K562 (cell line): ENCODE results near the gene HNRNPM. TPM values are rescaled to one million over a fixed set of nuclear protein-coding genes. Genes with fewer than 3 reads are reported as not detected.

ENCODE experiments used
- ATAC-seq: fragments of 200-7000 bp; cut with Tn5 transposase; 3 replicates; pipeline ENCODE4 v1.9.1; 2020; ENCODE audit warnings: moderate library complexity
- BruUV-seq: library from RNA; stranded (reverse); fragments of 400-500 nt; replicated peaks from 2 replicates; lab custom pipeline; 2021; lab: Mats Ljungman, UMichigan
- CTCF ChIA-PET: fragments of 300-600 bp; formaldehyde crosslinking; extraction: SDS; loops from one replicate; lab custom pipeline; 2021; ENCODE audit warnings: low intra/inter-chr PET ratio; lab: Yijun Ruan, JAX
- POLR2A ChIA-PET: fragments of 300-600, 350-650 bp; sonication (Branson Sonifier 250); formaldehyde crosslinking; extraction: SDS; loops from one replicate; lab custom pipeline; 2021; ENCODE audit warnings: antibody characterized with exemption, inconsistent platforms; lab: Yijun Ruan, JAX
- DNase-seq, 4 experiments: peaks; one replicate each; pipeline versions ENCODE4 v3.0.0 to v3.0.0-alpha.2; 2011 to 2018; ENCODE audit warnings: low spot score in 3 of 4, mixed read lengths in 3 of 4; ENCODE audit errors: extremely low read depth in 1 of 4
- FAIRE-seq: peaks from 2 replicates; lab custom pipeline; 2011; peaks lifted over from hg19 to GRCh38; lab: Jason Lieb, UNC
- H2AFZ ChIP-seq: 2 replicates; pipeline ENCODE4 v1.6.0; 2011; ENCODE audit warnings: low read depth, low read length, control low read depth, inconsistent platforms
- H3K27ac ChIP-seq: fragments of 200-600 bp; 3 replicates; pipeline ENCODE4 v1.8.0; 2011; ENCODE audit warnings: low read depth, mild to moderate bottlenecking, control low read depth, inconsistent platforms, low read length, moderate library complexity, mixed read lengths; ENCODE audit errors: extremely low read depth
- H3K27me3 ChIP-seq, 2 experiments: fragments of 300-600 bp in 1 of 2; 2 replicates in 1 of 2; 3 replicates in 1 of 2; pipeline versions ENCODE4 v1.6.0 to v1.8.0; 2011; ENCODE audit warnings: inconsistent platforms in 2 of 2, low read length in 2 of 2, mild to moderate bottlenecking in 1 of 2, mixed read lengths in 1 of 2, moderate library complexity in 1 of 2; ENCODE audit not compliant: control insufficient read depth in 2 of 2, insufficient read depth in 2 of 2
- H3K36me3 ChIP-seq: fragments of 300-600 bp; 3 replicates; pipeline ENCODE4 v1.8.0; 2011; ENCODE audit warnings: mild to moderate bottlenecking, low read length, inconsistent platforms; ENCODE audit not compliant: control insufficient read depth, insufficient read depth
- H3K4me1 ChIP-seq, 2 experiments: fragments of 200-600 bp in 1 of 2; replicated peaks in 1 of 2; 2 replicates in 1 of 2; 3 replicates in 1 of 2; pipeline versions ENCODE4 v1.5.1 to v1.8.0; 2011; ENCODE audit warnings: inconsistent platforms in 2 of 2, low read length in 2 of 2, mild to moderate bottlenecking in 1 of 2, mixed read lengths in 1 of 2, moderate library complexity in 1 of 2; ENCODE audit not compliant: control insufficient read depth in 2 of 2, insufficient read depth in 2 of 2
- H3K4me2 ChIP-seq: 2 replicates; pipeline ENCODE4 v1.6.1; 2011; ENCODE audit warnings: low read length, control low read depth, inconsistent platforms, mixed read lengths; ENCODE audit not compliant: insufficient read depth
- H3K4me3 ChIP-seq: fragments of 200-600 bp; sonication (generic), shearing (Covaris generic); 2 replicates; pipeline ENCODE4 v1.5.1; 2016; ENCODE audit warnings: control low read depth, inconsistent platforms
- H3K79me2 ChIP-seq: fragments of 200-600 bp; 3 replicates; pipeline ENCODE4 v1.8.0; 2011; ENCODE audit warnings: low read length, inconsistent platforms; ENCODE audit not compliant: control insufficient read depth, insufficient read depth
- H3K9ac ChIP-seq, 2 experiments: 2 replicates each; pipeline versions ENCODE4 v1.6.0 to v1.6.1; 2011; ENCODE audit warnings: low read depth in 2 of 2, low read length in 2 of 2, control low read depth in 1 of 2, inconsistent platforms in 1 of 2, mild to moderate bottlenecking in 1 of 2, mixed read lengths in 1 of 2; ENCODE audit not compliant: insufficient read depth in 1 of 2
- H3K9me1 ChIP-seq: one replicate; pipeline ENCODE4 v1.6.0; 2011; ENCODE audit warnings: inconsistent platforms, mild to moderate bottlenecking, low read length, moderate library complexity; ENCODE audit not compliant: control insufficient read depth, insufficient read depth
- H3K9me3 ChIP-seq: replicated peaks from 2 replicates; pipeline ENCODE4 v1.5.1; 2011; ENCODE audit warnings: low read depth, low read length, inconsistent platforms; ENCODE audit not compliant: control insufficient read depth, insufficient read depth
- H4K20me1 ChIP-seq: replicated peaks from 2 replicates; pipeline ENCODE4 v1.6.1; 2011; ENCODE audit warnings: low read length, inconsistent platforms, mixed read lengths; ENCODE audit not compliant: control insufficient read depth, insufficient read depth
- ARID1B ChIP-seq: fragments of 450-650 bp; IDR thresholded peaks from 2 replicates; pipeline ENCODE4 v1.6.1; 2016; ENCODE audit warnings: antibody characterized with exemption, mild to moderate bottlenecking, inconsistent platforms
- BCOR ChIP-seq: fragments of 450-650 bp; IDR thresholded peaks from 2 replicates; pipeline ENCODE4 v1.6.1; 2016
- CSDE1 ChIP-seq, 2 experiments: fragments of 450-650 bp; IDR thresholded peaks; 2 replicates each; pipeline ENCODE4 v1.6.1; 2016; ENCODE audit warnings: mild to moderate bottlenecking in 1 of 2
- E2F5 ChIP-seq: sonication (generic); formaldehyde crosslinking; IDR thresholded peaks from 2 replicates; pipeline ENCODE4 v1.8.0; 2022; ENCODE audit warnings: mild to moderate bottlenecking, missing genetic modification reagents
- FOXK2 ChIP-seq, 2 experiments: fragments of 450-650 bp; IDR thresholded peaks in 1 of 2; conservative IDR thresholded peaks in 1 of 2; 2 replicates each; pipeline ENCODE4 v1.6.1; 2016; ENCODE audit warnings: low read depth in 2 of 2, mild to moderate bottlenecking in 1 of 2
- HDAC3 ChIP-seq: fragments of 450-650 bp; IDR thresholded peaks from 2 replicates; pipeline ENCODE4 v1.6.1; 2018; ENCODE audit warnings: borderline replicate concordance, mild to moderate bottlenecking, moderate library complexity; ENCODE audit not compliant: partially characterized antibody
- JUN ChIP-seq, 2 experiments: sonication (generic) in 1 of 2; formaldehyde crosslinking in 1 of 2; IDR thresholded peaks; 2 replicates each; pipeline versions ENCODE4 v1.6.1 to v1.8.0; 2012 to 2022; ENCODE audit warnings: borderline replicate concordance in 2 of 2, mild to moderate bottlenecking in 2 of 2, improper control_type of control experiment in 1 of 2, low read depth in 1 of 2, low read length in 1 of 2, missing genetic modification reagents in 1 of 2
- KDM1A ChIP-seq, 2 experiments: fragments of 450-650 bp; IDR thresholded peaks; 2 replicates each; pipeline ENCODE4 v1.6.1; 2016; ENCODE audit warnings: mild to moderate bottlenecking in 2 of 2
- MEF2D ChIP-seq: conservative IDR thresholded peaks from 2 replicates; pipeline ENCODE4 v1.6.1; 2016; ENCODE audit warnings: low read depth, missing genetic modification characterization, missing compliant biosample characterization
- NCOA1 ChIP-seq: fragments of 450-650 bp; IDR thresholded peaks from 2 replicates; pipeline ENCODE4 v1.6.1; 2016; ENCODE audit warnings: low read depth
- NCOA4 ChIP-seq: fragments of 450-650 bp; IDR thresholded peaks from 2 replicates; pipeline ENCODE4 v1.6.1; 2018; ENCODE audit warnings: mild to moderate bottlenecking; ENCODE audit not compliant: partially characterized antibody
- NFRKB ChIP-seq: fragments of 450-650 bp; IDR thresholded peaks from 2 replicates; pipeline ENCODE4 v1.6.1; 2016; ENCODE audit warnings: low read depth
- NONO ChIP-seq, 2 experiments: fragments of 200-400 bp in 1 of 2; fragments of 450-650 bp in 1 of 2; formaldehyde crosslinking in 1 of 2; IDR thresholded peaks; 2 replicates each; pipeline ENCODE4 v1.6.1; 2017; ENCODE audit warnings: low read depth in 2 of 2, mild to moderate bottlenecking in 2 of 2, moderate library complexity in 2 of 2, low read length in 1 of 2
- PHF21A ChIP-seq: fragments of 450-650 bp; IDR thresholded peaks from 2 replicates; pipeline ENCODE4 v1.6.1; 2017; ENCODE audit warnings: low read depth, borderline replicate concordance
- PRPF4 ChIP-seq: fragments of 200-400 bp; formaldehyde crosslinking; IDR thresholded peaks from one replicate; pipeline ENCODE4 v1.6.1; 2017; ENCODE audit warnings: low read length, low read depth, mild to moderate bottlenecking; ENCODE audit not compliant: insufficient read depth, poor library complexity, severe bottlenecking
- SMARCA5 ChIP-seq: fragments of 450-650 bp; IDR thresholded peaks from 2 replicates; pipeline ENCODE4 v1.6.1; 2016
- SMARCB1 ChIP-seq: IDR thresholded peaks from 2 replicates; pipeline ENCODE4 v1.6.1; 2011; ENCODE audit warnings: improper control_type of control experiment, low read depth; ENCODE audit not compliant: insufficient read length
- ZBTB17 ChIP-seq: fragments of 450-650 bp; formaldehyde crosslinking; IDR thresholded peaks from 2 replicates; pipeline ENCODE4 v1.4.0; 2020; ENCODE audit warnings: mild to moderate bottlenecking
- ZNF3 ChIP-seq: fragments of 250-450 bp; sonication (Bioruptor Pico); IDR thresholded peaks from 2 replicates; pipeline ENCODE4 v1.5.0; 2021; ENCODE audit warnings: mild to moderate bottlenecking, moderate library complexity
- ZNF384 ChIP-seq: IDR thresholded peaks from 2 replicates; pipeline ENCODE4 v1.6.1; 2012; ENCODE audit warnings: low read depth, low read length, improper control_type of control experiment
- ZNF644 ChIP-seq: fragments of 200-800 bp; sonication (Bioruptor generic); IDR thresholded peaks from 2 replicates; pipeline ENCODE4 v1.6.1; 2016; ENCODE audit warnings: low read depth, missing genetic modification characterization, missing compliant biosample characterization
- WGBS: fragments of 100-300 bp; shearing (Covaris generic); methylation state at CpG from one replicate; pipeline ENCODE4 v1.1.6; 2016; ENCODE audit warnings: low coverage, mixed read lengths; ENCODE audit not compliant: insufficient coverage; ENCODE audit errors: missing lambda C conversion rate; 5-methylcytosine and 5-hydroxymethylcytosine counted together
- in situ Hi-C: fragments of 300-500 bp; cut with MboI; formaldehyde crosslinking; loops from 4 replicates; pipeline ENCODE4 v1.15.0; 2018; ENCODE audit warnings: inconsistent platforms, mixed read lengths
- intact Hi-C: fragments of 100-400 bp; cut with micrococcal nuclease; formaldehyde crosslinking; loops from 2 replicates; pipeline ENCODE4 v1.14.2; 2022
- polyA plus RNA-seq, 8 experiments: library from polyadenylated mRNA; depleted of rRNA in 4 of 8; stranded (reverse) in 5 of 8; unstranded in 3 of 8; fragments of >200 nt; fragmentation: Nextera tagmentation in 2 of 8; fragmentation: Illumina TruSeq in 1 of 8; extraction: Ambion mirVana in 2 of 8; extraction: Trizol in 1 of 8; gene quantifications; 2 replicates each; pipeline versions ENCODE4 v1.2.1 to v1.2.3, GENCODE V29; 2011 to 2014; ENCODE audit warnings: inconsistent platforms in 1 of 8, missing spikeins in 1 of 8
- total RNA-seq, 7 experiments: library from RNA; depleted of rRNA in 6 of 7; stranded (reverse); fragments of >200 nt in 6 of 7; fragmentation: Illumina TruSeq in 2 of 7; extraction: Trizol in 2 of 7; gene quantifications; 2 replicates each; pipeline versions ENCODE4 v1.2.1 to v1.2.3, GENCODE V29; 2011 to 2021; ENCODE audit warnings: low replicate concordance in 1 of 7

Gene HNRNPM
- total and polyA plus RNA-seq, 9 of the 15 experiments (the other 6 are each of a cell fraction or from before 2014, with no cell fraction given) = 11.1 to 340 (median 195) TPM

DNA sequence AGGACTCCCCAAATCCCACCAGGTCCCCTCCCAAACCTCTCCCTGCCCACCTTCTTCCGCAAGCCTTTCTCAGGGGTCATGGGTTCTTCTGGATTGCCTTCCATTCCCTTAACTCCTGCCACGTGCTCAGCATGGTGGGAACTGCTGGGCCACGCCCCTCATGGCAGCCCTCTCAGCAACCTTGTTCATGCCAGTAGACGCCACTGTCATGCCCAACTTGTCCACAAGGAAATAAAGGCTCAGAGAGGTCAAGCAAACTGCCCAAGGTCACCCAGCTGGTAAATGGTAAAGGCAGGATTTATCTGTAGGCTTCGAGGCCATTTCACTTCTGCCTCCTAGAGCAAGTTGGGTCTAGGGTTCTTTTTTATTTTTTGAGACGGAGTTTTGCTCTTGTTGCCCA lies 46.8 kb downstream of the HNRNPM start (continued):
- TF ChIP-seq KDM1A (IDR thresholded peaks at IDR 0.05) = 0 out of 4 replicates have a peak, but pooled peaks of 1 of the 2 experiments have one; percentile 17

- Histone ChIP-seq H3K9ac (no peak overlapping the region), H3K36me3 (no peaks in the 10 kb centered on the region; the same call in 2 of the 3 replicates), H3K27me3 (peaks cover 2 to 25% of the 10 kb centered on the region in 2 experiments; a peak in 4 of 5 replicates)
- no peak for ATAC-seq
- TF ChIP-seq E2F5 (CRISPR knock-in tag) = no peak
- no peak for TF ChIP-seq PRPF4
- no peak for TF ChIP-seq ZBTB17 (CRISPR knock-in tag)
- TF ChIP-seq SMARCB1 = no peak
- no peak for TF ChIP-seq JUN (IDR thresholded peaks at IDR 0.05; ENCODE audit: borderline replicate concordance, low read depth, low read length)
- TF ChIP-seq JUN (CRISPR knock-in tag; IDR thresholded peaks at IDR 0.05; ENCODE audit: borderline replicate concordance) = no peak
- no peak for TF ChIP-seq NCOA1
- no peak for TF ChIP-seq ZNF3 (CRISPR knock-in tag)
- no peak for TF ChIP-seq HDAC3
- TF ChIP-seq NCOA4 = no peak
- no peak for TF ChIP-seq ARID1B
- TF ChIP-seq NFRKB = no peak
- no peak for TF ChIP-seq CSDE1 (IDR thresholded peaks at IDR 0.05)
- TF ChIP-seq NONO (IDR thresholded peaks at IDR 0.05; ENCODE audit: low read depth in 2 of 2, low read length in 1 of 2) = no peak
- TF ChIP-seq ZNF644 (tag) = no peak
- TF ChIP-seq MEF2D = no peak
- TF ChIP-seq PHF21A = no peak
- no peak for TF ChIP-seq SMARCA5
- no peak for TF ChIP-seq ZNF384
- no peak for TF ChIP-seq FOXK2 (conservative IDR thresholded peaks at IDR 0.05 in 1 of 2, IDR thresholded peaks at IDR 0.05 in 1 of 2; ENCODE audit: low read depth in 2 of 2)
- TF ChIP-seq BCOR = no peak
- TF ChIP-seq, all 486 proteins: peak for 0
- intact Hi-C loops = no loop called here
- Histone ChIP-seq H3K4me1 (peaks cover 0 to 25% of the 10 kb centered on the region in 2 experiments; a peak in 2 of 5 replicates), H4K20me1 (0 out of 2 replicates have a peak, but pooled peaks cover 6% of the 10 kb centered on the region), H3K79me2 (no peaks in the 10 kb centered on the region), H3K9me3 (no peaks in the 10 kb centered on the region), H3K4me2 (no peak overlapping the region), H3K9me1 (no peaks in the 10 kb centered on the region), H3K4me3 (no peak overlapping the region), H2AFZ (no peak overlapping the region), H3K27ac (no peak overlapping the region)
- DNase-seq = no peak
- no TSS peak for BruUV-seq
- in situ Hi-C loops = no loop called here
- CTCF ChIA-PET = no interaction called here
- POLR2A ChIA-PET = interaction anchor here (0.9 to 1.8 kb wide), 2 partner anchors 8 to 20 kb away, joined by 4 to 10 read pairs; partner anchors contain the start of gene ZNF414
- no peak for FAIRE-seq
- WGBS = 7% methylated on average over 5 of the region's 7 CpGs
Measured at GRCh38 chr19:8494158-8494557, 49.4 kb downstream of the HNRNPM start.
